Esophagus muscularis mucosa (tissue), 3 donors: ENCODE results near the gene RBSN.

Source experiments
- POLR2A ChIP-seq: fragments of 450-650 bp; IDR thresholded peaks from one replicate; pipeline ENCODE4 v1.6.1; 2017; ENCODE audit warnings: antibody characterized with exemption, moderate library complexity, mild to moderate bottlenecking, low read depth
- POLR2AphosphoS5 ChIP-seq, 2 donors: sonication (generic); formaldehyde crosslinking; IDR thresholded peaks; one replicate each; pipeline ENCODE4 v1.6.1; 2017; ENCODE audit warnings: antibody characterized with exemption in 2 of 2
- TF ChIP-seq, protein P1 (sequence below), 3 experiments: fragments of 200-600 bp in 2 of 3; fragments of 450-650 bp in 1 of 3; sonication (generic) in 2 of 3; IDR thresholded peaks; one replicate each; pipeline ENCODE4 v1.5.1; 2017 to 2019; ENCODE audit warnings: antibody characterized with exemption in 3 of 3, mild to moderate bottlenecking in 2 of 3, moderate library complexity in 1 of 3

- TF ChIP-seq POLR2A (no peak), POLR2AphosphoS5 (IDR thresholded peaks at IDR 0.05) (no peak)
- TF ChIP-seq, protein P1, sequence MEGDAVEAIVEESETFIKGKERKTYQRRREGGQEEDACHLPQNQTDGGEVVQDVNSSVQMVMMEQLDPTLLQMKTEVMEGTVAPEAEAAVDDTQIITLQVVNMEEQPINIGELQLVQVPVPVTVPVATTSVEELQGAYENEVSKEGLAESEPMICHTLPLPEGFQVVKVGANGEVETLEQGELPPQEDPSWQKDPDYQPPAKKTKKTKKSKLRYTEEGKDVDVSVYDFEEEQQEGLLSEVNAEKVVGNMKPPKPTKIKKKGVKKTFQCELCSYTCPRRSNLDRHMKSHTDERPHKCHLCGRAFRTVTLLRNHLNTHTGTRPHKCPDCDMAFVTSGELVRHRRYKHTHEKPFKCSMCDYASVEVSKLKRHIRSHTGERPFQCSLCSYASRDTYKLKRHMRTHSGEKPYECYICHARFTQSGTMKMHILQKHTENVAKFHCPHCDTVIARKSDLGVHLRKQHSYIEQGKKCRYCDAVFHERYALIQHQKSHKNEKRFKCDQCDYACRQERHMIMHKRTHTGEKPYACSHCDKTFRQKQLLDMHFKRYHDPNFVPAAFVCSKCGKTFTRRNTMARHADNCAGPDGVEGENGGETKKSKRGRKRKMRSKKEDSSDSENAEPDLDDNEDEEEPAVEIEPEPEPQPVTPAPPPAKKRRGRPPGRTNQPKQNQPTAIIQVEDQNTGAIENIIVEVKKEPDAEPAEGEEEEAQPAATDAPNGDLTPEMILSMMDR (IDR thresholded peaks at IDR 0.05) = no peak
Measured at GRCh38 chr3:15042936-15043335, 56.0 kb downstream of the RBSN start.
